Activated T-helper 2 cell treated with anti-CD3 and anti-CD28 coated beads, Interferon-gamma antibody, Interleukin-2, Interleukin-4, amounts not matched to agents 10 μg/mL and 5 μg/mL and 100 μg/mL, durations not matched to agents 14 hours and 24 hours and 36 hours (primary cell): ENCODE results near the gene DYDC1. TPM values are rescaled to one million over a fixed set of nuclear protein-coding genes. Genes with fewer than 3 reads are reported as not detected.
"Not testable (repeated sequence)": the region's sequence is repeated elsewhere in the genome, so short reads cannot be mapped to it uniquely, and the experiment has no call there.

Experiments
- DNase-seq: peaks from one replicate; pipeline ENCODE4 v3.0.0; 2021; ENCODE audit warnings: low spot score
- H3K27ac Mint-ChIP-seq: one replicate; pipeline ENCODE4 v1.8.0; 2021; ENCODE audit warnings: mixed read lengths
- H3K27me3 Mint-ChIP-seq: one replicate; pipeline ENCODE4 v1.8.0; 2021; ENCODE audit warnings: low read depth, mixed read lengths
- H3K36me3 Mint-ChIP-seq: one replicate; pipeline ENCODE4 v1.8.0; 2021; ENCODE audit warnings: low read depth, mixed read lengths
- H3K4me1 Mint-ChIP-seq: one replicate; pipeline ENCODE4 v1.8.0; 2021; ENCODE audit warnings: low read depth, mixed read lengths
- H3K4me3 Mint-ChIP-seq: one replicate; pipeline ENCODE4 v1.8.0; 2021; ENCODE audit warnings: low read depth, mild to moderate bottlenecking, moderate library complexity, mixed read lengths
- H3K9me3 Mint-ChIP-seq: one replicate; pipeline ENCODE4 v1.8.0; 2021; ENCODE audit warnings: mixed read lengths
- intact Hi-C: fragments of 100-400 bp; cut with micrococcal nuclease; formaldehyde crosslinking; loops from one replicate; pipeline ENCODE4 v1.15.1; 2023
- total RNA-seq: library from RNA; stranded (reverse); gene quantifications from 2 replicates; pipeline ENCODE4 v1.2.3, GENCODE V29; 2022

The DYDC1 gene
- total RNA-seq, 1 donor from 2014 or later = not detected

- intact Hi-C loops = no loop called here
- no peak for DNase-seq
- no peak overlapping the region for H3K27ac Mint-ChIP-seq
Measured at GRCh38 chr10:80324086-80324485, 32.5 kb downstream of the DYDC1 start.

GRCh38 chr10:80323311-80323710, 33.2 kb downstream of the DYDC1 start:
- DNase-seq = no peak
- no peaks in the 10 kb centered on the region for H3K4me1 Mint-ChIP-seq
- H3K27me3 Mint-ChIP-seq = peaks cover 2% of the 10 kb centered on the region
- H3K36me3 Mint-ChIP-seq = no peaks in the 10 kb centered on the region
- H3K9me3 Mint-ChIP-seq = no peaks in the 10 kb centered on the region
- H3K4me3 Mint-ChIP-seq = no peak overlapping the region
- intact Hi-C loops = no loop called here
- H3K27ac Mint-ChIP-seq = no peak overlapping the region

More at GRCh38 chr10:80324086-80324485, 32.5 kb downstream of the DYDC1 start:
- H3K4me3 Mint-ChIP-seq = no peak overlapping the region
- peaks cover 2% of the 10 kb centered on the region for H3K27me3 Mint-ChIP-seq
- H3K36me3 Mint-ChIP-seq = no peaks in the 10 kb centered on the region
- H3K4me1 Mint-ChIP-seq = no peaks in the 10 kb centered on the region
- H3K9me3 Mint-ChIP-seq = no peaks in the 10 kb centered on the region

GRCh38 chr10:80322711-80323110, 33.8 kb downstream of the DYDC1 start:
- Mint-ChIP-seq H3K36me3 (no peaks in the 10 kb centered on the region), H3K4me1 (no peaks in the 10 kb centered on the region), H3K27me3 (peaks cover 2% of the 10 kb centered on the region), H3K4me3 (no peak overlapping the region), H3K9me3 (no peaks in the 10 kb centered on the region), H3K27ac (no peak overlapping the region)
- intact Hi-C loops = no loop called here
- DNase-seq = no peak

GRCh38 chr10:80322158-80322557, 34.4 kb downstream of the DYDC1 start:
- Mint-ChIP-seq H3K4me3 (no peak overlapping the region), H3K9me3 (no peaks in the 10 kb centered on the region), H3K36me3 (no peaks in the 10 kb centered on the region), H3K27me3 (peaks cover 2% of the 10 kb centered on the region), H3K27ac (no peak overlapping the region), H3K4me1 (no peaks in the 10 kb centered on the region)
- no peak for DNase-seq
- intact Hi-C loops = no loop called here

GRCh38 chr10:80321183-80321582, 35.4 kb downstream of the DYDC1 start:
- intact Hi-C loops = no loop called here
- H3K36me3 Mint-ChIP-seq = no peaks in the 10 kb centered on the region
- no peak overlapping the region for H3K27ac Mint-ChIP-seq

GRCh38 chr10:80320377-80320776, 36.2 kb downstream of the DYDC1 start:
- no peaks in the 10 kb centered on the region for H3K4me1 Mint-ChIP-seq
- no peak overlapping the region for H3K4me3 Mint-ChIP-seq
- H3K27me3 Mint-ChIP-seq = no peaks in the 10 kb centered on the region
- no peak for DNase-seq
- intact Hi-C loops = no loop called here
- no peak overlapping the region for H3K27ac Mint-ChIP-seq
- H3K36me3 Mint-ChIP-seq = no peaks in the 10 kb centered on the region
- no peaks in the 10 kb centered on the region for H3K9me3 Mint-ChIP-seq

More at GRCh38 chr10:80321183-80321582, 35.4 kb downstream of the DYDC1 start:
- Mint-ChIP-seq H3K9me3 (no peaks in the 10 kb centered on the region), H3K4me3 (no peak overlapping the region), H3K4me1 (no peaks in the 10 kb centered on the region), H3K27me3 (no peaks in the 10 kb centered on the region)
- DNase-seq = no peak

- DNase-seq = no peak
- H3K27ac Mint-ChIP-seq = no peak overlapping the region
- H3K4me3 Mint-ChIP-seq = no peak overlapping the region
- no peaks in the 10 kb centered on the region for H3K36me3 Mint-ChIP-seq
- no peaks in the 10 kb centered on the region for H3K4me1 Mint-ChIP-seq
- H3K9me3 Mint-ChIP-seq = no peaks in the 10 kb centered on the region
- H3K27me3 Mint-ChIP-seq = no peaks in the 10 kb centered on the region
- intact Hi-C loops = no loop called here
Measured at GRCh38 chr10:80319725-80320290, 36.7 kb downstream of the DYDC1 start.

- intact Hi-C loops = no loop called here
- H3K9me3 Mint-ChIP-seq = no peaks in the 10 kb centered on the region
- H3K27ac Mint-ChIP-seq = no peak overlapping the region
- H3K4me3 Mint-ChIP-seq = no peak overlapping the region
- no peaks in the 10 kb centered on the region for H3K4me1 Mint-ChIP-seq
- H3K36me3 Mint-ChIP-seq = no peaks in the 10 kb centered on the region
- no peak for DNase-seq
- no peaks in the 10 kb centered on the region for H3K27me3 Mint-ChIP-seq
Measured at GRCh38 chr10:80319318-80319717, 37.2 kb downstream of the DYDC1 start.

- H3K4me3 Mint-ChIP-seq = no peak overlapping the region
- intact Hi-C loops = no loop called here
- H3K27me3 Mint-ChIP-seq = no peaks in the 10 kb centered on the region
Measured at GRCh38 chr10:80318742-80319141, 37.8 kb downstream of the DYDC1 start.

GRCh38 chr10:80315391-80315790, 41.2 kb downstream of the DYDC1 start:
- H3K27ac Mint-ChIP-seq = no peak overlapping the region
- no peaks in the 10 kb centered on the region for H3K4me1 Mint-ChIP-seq
- no peaks in the 10 kb centered on the region for H3K9me3 Mint-ChIP-seq
- DNase-seq = no peak
- H3K4me3 Mint-ChIP-seq = no peak overlapping the region
- intact Hi-C loops = no loop called here
- no peaks in the 10 kb centered on the region for H3K27me3 Mint-ChIP-seq
- H3K36me3 Mint-ChIP-seq = no peaks in the 10 kb centered on the region

More at GRCh38 chr10:80318742-80319141, 37.8 kb downstream of the DYDC1 start:
- Mint-ChIP-seq H3K4me1 (no peaks in the 10 kb centered on the region), H3K9me3 (no peaks in the 10 kb centered on the region), H3K36me3 (no peaks in the 10 kb centered on the region), H3K27ac (no peak overlapping the region)
- no peak for DNase-seq

- no peak for DNase-seq
- H3K36me3 Mint-ChIP-seq = no peaks in the 10 kb centered on the region
- H3K27ac Mint-ChIP-seq = no peak overlapping the region
- no peaks in the 10 kb centered on the region for H3K4me1 Mint-ChIP-seq
- H3K27me3 Mint-ChIP-seq = no peaks in the 10 kb centered on the region
- intact Hi-C loops = no loop called here
- no peak overlapping the region for H3K4me3 Mint-ChIP-seq
- H3K9me3 Mint-ChIP-seq = no peaks in the 10 kb centered on the region
Measured at GRCh38 chr10:80313523-80313922, 43.0 kb downstream of the DYDC1 start.

- H3K36me3 Mint-ChIP-seq, H3K27me3 Mint-ChIP-seq, H3K9me3 Mint-ChIP-seq, intact Hi-C loops, H3K27ac Mint-ChIP-seq, H3K4me3 Mint-ChIP-seq, DNase-seq, H3K4me1 Mint-ChIP-seq: not testable (repeated sequence)
Measured at GRCh38 chr10:80305989-80306388, 50.6 kb downstream of the DYDC1 start.

GRCh38 chr10:80296942-80297341, 59.6 kb downstream of the DYDC1 start:
- H3K4me3 Mint-ChIP-seq = no peak overlapping the region
- no peak overlapping the region for H3K27ac Mint-ChIP-seq
- no peaks in the 10 kb centered on the region for H3K36me3 Mint-ChIP-seq
- intact Hi-C loops = no loop called here
- H3K4me1 Mint-ChIP-seq = no peaks in the 10 kb centered on the region
- peaks cover 4% of the 10 kb centered on the region for H3K9me3 Mint-ChIP-seq
- H3K27me3 Mint-ChIP-seq = peaks cover 9% of the 10 kb centered on the region
- DNase-seq = no peak
